HepG2 (cell line): ENCODE results near the gene BICRA. TPM values are rescaled to one million over a fixed set of nuclear protein-coding genes. Genes with fewer than 3 reads are reported as not detected.

Experiments used
- ADNP ChIP-seq: sonication (generic); formaldehyde crosslinking; IDR thresholded peaks from 2 replicates; pipeline ENCODE4 v1.4.0; 2020; ENCODE audit warnings: missing genetic modification reagents
- AKNA ChIP-seq: sonication (generic); formaldehyde crosslinking; IDR thresholded peaks from 2 replicates; pipeline ENCODE4 v1.4.0; 2020; ENCODE audit warnings: missing genetic modification reagents, borderline replicate concordance
- FOXM1 ChIP-seq: sonication (generic); formaldehyde crosslinking; IDR thresholded peaks from 2 replicates; pipeline ENCODE4 v1.5.0; 2020; ENCODE audit warnings: missing genetic modification reagents
- GPN1 ChIP-seq: sonication (generic); formaldehyde crosslinking; IDR thresholded peaks from 2 replicates; pipeline ENCODE4 v1.5.1; 2020; ENCODE audit warnings: missing genetic modification reagents, borderline replicate concordance
- PHB2 ChIP-seq: fragments of 450-650 bp; IDR thresholded peaks from 2 replicates; pipeline ENCODE4 v1.6.1; 2018; ENCODE audit not compliant: partially characterized antibody
- SNAPC5 ChIP-seq: sonication (generic); formaldehyde crosslinking; IDR thresholded peaks from 2 replicates; pipeline ENCODE4 v1.8.1; 2023; ENCODE audit warnings: mild to moderate bottlenecking, missing genetic modification reagents, borderline replicate concordance
- THRA ChIP-seq: sonication (generic); formaldehyde crosslinking; IDR thresholded peaks from 2 replicates; pipeline ENCODE4 v1.4.0; 2020; ENCODE audit warnings: missing genetic modification reagents, borderline replicate concordance
- ZBTB40 ChIP-seq, 2 experiments: fragments of 450-650 bp in 1 of 2; sonication (generic) in 1 of 2; formaldehyde crosslinking in 1 of 2; IDR thresholded peaks; 2 replicates each; pipeline versions ENCODE4 v1.6.1 to v1.8.0; 2016 to 2022; ENCODE audit warnings: antibody characterized with exemption in 1 of 2, mild to moderate bottlenecking in 1 of 2, missing genetic modification reagents in 1 of 2
- ZNF12 ChIP-seq: sonication (generic); formaldehyde crosslinking; IDR thresholded peaks from 2 replicates; pipeline ENCODE4 v1.5.0; 2020; ENCODE audit warnings: missing genetic modification reagents
- ZNF740 ChIP-seq: sonication (generic); formaldehyde crosslinking; IDR thresholded peaks from 2 replicates; pipeline ENCODE4 v1.4.0; 2020; ENCODE audit warnings: missing genetic modification reagents
- ZNF746 ChIP-seq: sonication (generic); formaldehyde crosslinking; IDR thresholded peaks from 2 replicates; pipeline ENCODE4 v1.8.0; 2022; ENCODE audit warnings: mild to moderate bottlenecking, missing genetic modification reagents
- polyA plus RNA-seq, 8 experiments: library from polyadenylated mRNA; depleted of rRNA in 3 of 8; stranded (reverse) in 7 of 8; unstranded in 1 of 8; fragments of >200 nt; fragmentation: Illumina TruSeq in 4 of 8; extraction: Trizol in 4 of 8; gene quantifications; 2 replicates each; pipeline versions ENCODE4 v1.2.1 to v1.2.3, GENCODE V29; 2011 to 2016; ENCODE audit warnings: low read depth in 4 of 8, missing spikeins in 1 of 8, mixed read lengths in 1 of 8; ENCODE audit not compliant: insufficient read depth in 1 of 8
- total RNA-seq, 5 experiments: library from RNA; depleted of rRNA; stranded (reverse); fragments of >200 nt; fragmentation: Illumina TruSeq; extraction: Trizol; gene quantifications; 2 replicates each; pipeline ENCODE4 v1.2.3, GENCODE V29; 2016; ENCODE audit warnings: low read depth in 1 of 5

The BICRA gene
- total and polyA plus RNA-seq, 2 of the 13 experiments (the other 11 are each of a cell fraction or from before 2014, with no cell fraction given): 0.55 to 0.71 TPM

GRCh38 chr19:47608074-47608918 is 638 bp upstream of the BICRA start (continued):
- no peak for TF ChIP-seq ZBTB40 (IDR thresholded peaks at IDR 0.05)
- 0 out of 2 replicates have a peak, but pooled peaks have one; percentile 41 for TF ChIP-seq ZBTB40 (CRISPR knock-in tag; IDR thresholded peaks at IDR 0.05)
- TF ChIP-seq ZNF12 (CRISPR knock-in tag): no peak; the same call in 1 of the 2 replicates
- peak; percentile 27; the same call in 1 of the 2 replicates for TF ChIP-seq ZNF746 (CRISPR knock-in tag)
- no peak for TF ChIP-seq ADNP (CRISPR knock-in tag)
- TF ChIP-seq FOXM1: no peak
- no peak for TF ChIP-seq ZNF740 (CRISPR knock-in tag)
- TF ChIP-seq GPN1: 0 out of 2 replicates have a peak, but pooled peaks have one; percentile 65
- TF ChIP-seq PHB2: no peak
- TF ChIP-seq SNAPC5 (CRISPR knock-in tag): no peak
- TF ChIP-seq AKNA (CRISPR knock-in tag): no peak
- no peak for TF ChIP-seq THRA (CRISPR knock-in tag)
